K562 (cell line): ENCODE measurements around the gene MAP3K12. TPM values are rescaled to one million over a fixed set of nuclear protein-coding genes. Genes with fewer than 3 reads are reported as not detected.

ENCODE experiments used
- E2F3 ChIP-seq: fragments of 250-450 bp; sonication (Bioruptor Pico); IDR thresholded peaks from 2 replicates; pipeline ENCODE4 v1.4.0; 2020; ENCODE audit warnings: mild to moderate bottlenecking
- FOXA3 ChIP-seq, 2 experiments: fragments of 450-650 bp in 1 of 2; sonication (generic) in 1 of 2; formaldehyde crosslinking; IDR thresholded peaks in 1 of 2; conservative IDR thresholded peaks in 1 of 2; 2 replicates each; pipeline versions ENCODE4 v1.4.0 to v1.8.0; 2020 to 2022; ENCODE audit warnings: mild to moderate bottlenecking in 2 of 2, missing genetic modification reagents in 1 of 2
- KDM5B ChIP-seq: fragments of 200-600 bp; sonication (generic); IDR thresholded peaks from 2 replicates; pipeline ENCODE4 v1.6.1; 2012; ENCODE audit warnings: low read depth, mild to moderate bottlenecking, moderate library complexity, low read length, control low read depth, inconsistent platforms; ENCODE audit not compliant: insufficient replicate concordance
- NR2C1 ChIP-seq, 2 experiments: fragments of 450-650 bp; IDR thresholded peaks; 2 replicates each; pipeline ENCODE4 v1.6.1; 2017; ENCODE audit warnings: mild to moderate bottlenecking in 2 of 2, antibody characterized with exemption in 1 of 2, inconsistent platforms in 1 of 2, missing compliant biosample characterization in 1 of 2, missing genetic modification characterization in 1 of 2
- POLR2H ChIP-seq: IDR thresholded peaks from 2 replicates; pipeline ENCODE4 v1.6.1; 2016; ENCODE audit warnings: missing genetic modification characterization, low read depth, mild to moderate bottlenecking, control low read depth, missing compliant biosample characterization, moderate library complexity
- POU5F1 ChIP-seq: fragments of 150-350 bp; IDR thresholded peaks from 2 replicates; pipeline ENCODE4 v1.6.1; 2014; ENCODE audit warnings: borderline replicate concordance, low read length, low read depth, mild to moderate bottlenecking; ENCODE audit not compliant: partially characterized antibody
- RBM15 ChIP-seq: fragments of 200-400 bp; formaldehyde crosslinking; IDR thresholded peaks from 2 replicates; pipeline ENCODE4 v1.6.1; 2018; ENCODE audit warnings: mild to moderate bottlenecking, low read length, moderate library complexity; ENCODE audit not compliant: insufficient read depth
- RBM34 ChIP-seq: fragments of 200-400 bp; formaldehyde crosslinking; IDR thresholded peaks from 2 replicates; pipeline ENCODE4 v1.6.1; 2018; ENCODE audit warnings: low read length, borderline replicate concordance; ENCODE audit not compliant: insufficient read depth
- RHOXF2B ChIP-seq: fragments of 250-450 bp; sonication (Bioruptor Pico); conservative IDR thresholded peaks from 2 replicates; pipeline ENCODE4 v1.5.1; 2021
- TCF3 ChIP-seq: sonication (generic); formaldehyde crosslinking; IDR thresholded peaks from 2 replicates; pipeline ENCODE4 v1.4.0; 2020; ENCODE audit warnings: mild to moderate bottlenecking, missing genetic modification reagents
- TRIM28 ChIP-seq: fragments of 450-650 bp; IDR thresholded peaks from 2 replicates; pipeline ENCODE4 v1.6.1; 2017
- ZFP1 ChIP-seq: fragments of 450-650 bp; formaldehyde crosslinking; IDR thresholded peaks from 2 replicates; pipeline ENCODE4 v1.4.0; 2020; ENCODE audit warnings: mild to moderate bottlenecking, mixed read lengths
- ZKSCAN1 ChIP-seq: fragments of 150-350 bp; IDR thresholded peaks from 2 replicates; pipeline ENCODE4 v1.6.1; 2016; ENCODE audit warnings: low read depth, low read length
- ZNF232 ChIP-seq: sonication (generic); formaldehyde crosslinking; IDR thresholded peaks from 2 replicates; pipeline ENCODE4 v1.8.0; 2022; ENCODE audit warnings: mild to moderate bottlenecking, missing genetic modification reagents
- ZNF263 ChIP-seq: sonication (generic); formaldehyde crosslinking; IDR thresholded peaks from 2 replicates; pipeline ENCODE4 v1.8.0; 2022; ENCODE audit warnings: mild to moderate bottlenecking, missing genetic modification reagents, borderline replicate concordance
- ZNF644 ChIP-seq: fragments of 200-800 bp; sonication (Bioruptor generic); IDR thresholded peaks from 2 replicates; pipeline ENCODE4 v1.6.1; 2016; ENCODE audit warnings: low read depth, missing genetic modification characterization, missing compliant biosample characterization
- ZNF780A ChIP-seq: fragments of 250-450 bp; sonication (Bioruptor Pico); IDR thresholded peaks from 2 replicates; pipeline ENCODE4 v1.5.0; 2021; ENCODE audit warnings: mild to moderate bottlenecking
- ZNF830 ChIP-seq: fragments of 250-450 bp; sonication (Bioruptor Pico); IDR thresholded peaks from 2 replicates; pipeline ENCODE4 v1.5.0; 2021; ENCODE audit warnings: mild to moderate bottlenecking
- polyA plus RNA-seq, 8 experiments: library from polyadenylated mRNA; depleted of rRNA in 4 of 8; stranded (reverse) in 5 of 8; unstranded in 3 of 8; fragments of >200 nt; fragmentation: Nextera tagmentation in 2 of 8; fragmentation: Illumina TruSeq in 1 of 8; extraction: Ambion mirVana in 2 of 8; extraction: Trizol in 1 of 8; gene quantifications; 2 replicates each; pipeline versions ENCODE4 v1.2.1 to v1.2.3, GENCODE V29; 2011 to 2014; ENCODE audit warnings: inconsistent platforms in 1 of 8, missing spikeins in 1 of 8
- total RNA-seq, 7 experiments: library from RNA; depleted of rRNA in 6 of 7; stranded (reverse); fragments of >200 nt in 6 of 7; fragmentation: Illumina TruSeq in 2 of 7; extraction: Trizol in 2 of 7; gene quantifications; 2 replicates each; pipeline versions ENCODE4 v1.2.1 to v1.2.3, GENCODE V29; 2011 to 2021; ENCODE audit warnings: low replicate concordance in 1 of 7
- TF ChIP-seq, protein P1 (sequence below): fragments of 250-450 bp; sonication (Bioruptor Pico); IDR thresholded peaks from 2 replicates; pipeline ENCODE4 v1.8.0; 2021; ENCODE audit warnings: borderline replicate concordance, mild to moderate bottlenecking, moderate library complexity; ENCODE audit not compliant: poor library complexity, severe bottlenecking
- TF ChIP-seq, protein P2 (sequence below): fragments of 250-450 bp; sonication (Bioruptor Pico); IDR thresholded peaks from 2 replicates; pipeline ENCODE4 v1.8.0; 2021; ENCODE audit warnings: moderate library complexity, mild to moderate bottlenecking, inconsistent platforms
- TF ChIP-seq, protein P3 (sequence below): fragments of 450-650 bp; IDR thresholded peaks from 2 replicates; pipeline ENCODE4 v1.7.1; 2018; ENCODE audit warnings: mild to moderate bottlenecking, low read depth; ENCODE audit not compliant: partially characterized antibody
- TF ChIP-seq, protein P4 (sequence below): fragments of 450-650 bp; formaldehyde crosslinking; IDR thresholded peaks from 2 replicates; pipeline ENCODE4 v1.4.0; 2022; ENCODE audit warnings: missing genetic modification characterization

MAP3K12 gene
- total and polyA plus RNA-seq, 9 of the 15 experiments (the other 6 are each of a cell fraction or from before 2014, with no cell fraction given): 0.10 to 2.4 (median 1.6) TPM

DNA sequence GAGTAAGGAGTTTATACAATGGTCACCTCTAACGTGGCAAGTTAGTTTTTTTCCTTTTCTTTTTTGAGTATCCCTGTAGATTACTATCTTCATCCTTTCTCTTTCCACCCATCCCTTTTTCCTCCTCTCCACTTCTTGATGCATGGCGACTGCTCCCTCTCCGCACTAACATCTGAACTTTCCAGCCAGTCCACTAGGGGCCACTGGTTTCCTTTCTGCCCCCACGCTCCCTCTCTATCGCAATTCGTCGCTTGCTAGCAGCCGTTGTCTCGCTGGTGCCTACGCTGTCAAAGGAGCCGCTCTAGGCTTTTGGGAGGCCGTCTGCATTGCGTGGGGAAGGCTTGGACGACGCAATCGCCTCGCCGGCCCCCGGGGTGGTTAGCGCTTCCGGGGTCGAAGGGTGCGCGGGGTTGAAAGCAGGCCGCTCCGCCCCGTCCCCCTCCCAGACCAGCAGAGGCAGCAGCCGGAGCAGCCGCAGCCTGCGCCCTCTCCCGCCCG, 47.5 kb downstream of the MAP3K12 start, which contains the start of gene PCBP2 (continued):
- TF ChIP-seq, protein P1, sequence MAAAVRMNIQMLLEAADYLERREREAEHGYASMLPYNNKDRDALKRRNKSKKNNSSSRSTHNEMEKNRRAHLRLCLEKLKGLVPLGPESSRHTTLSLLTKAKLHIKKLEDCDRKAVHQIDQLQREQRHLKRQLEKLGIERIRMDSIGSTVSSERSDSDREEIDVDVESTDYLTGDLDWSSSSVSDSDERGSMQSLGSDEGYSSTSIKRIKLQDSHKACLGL: no peak
- TF ChIP-seq ZNF644 (tag) (no peak), E2F3 (CRISPR knock-in tag) (no peak), ZNF830 (CRISPR knock-in tag) (no peak), ZKSCAN1 (peak; percentile 81), ZFP1 (no peak), FOXA3 (CRISPR knock-in tag; conservative IDR thresholded peaks at IDR 0.05 in 1 of 2, IDR thresholded peaks at IDR 0.05 in 1 of 2) (no peak), POU5F1 (peak; percentile 47), RHOXF2B (CRISPR knock-in tag) (no peak), TRIM28 (peak; percentile 86; the same call in 1 of the 2 replicates), TCF3 (CRISPR knock-in tag) (peak; percentile 34; the same call in 1 of the 2 replicates), ZNF232 (CRISPR knock-in tag) (no peak), ZNF780A (no peak), ZNF263 (CRISPR knock-in tag) (no peak), RBM34 (no peak), KDM5B (peak; percentile 75), NR2C1 (IDR thresholded peaks at IDR 0.05) (peak; percentile 100), NR2C1 (tag; IDR thresholded peaks at IDR 0.05) (peak; percentile 100), RBM15 (no peak), POLR2H (peak; percentile 94)
- TF ChIP-seq, protein P2, sequence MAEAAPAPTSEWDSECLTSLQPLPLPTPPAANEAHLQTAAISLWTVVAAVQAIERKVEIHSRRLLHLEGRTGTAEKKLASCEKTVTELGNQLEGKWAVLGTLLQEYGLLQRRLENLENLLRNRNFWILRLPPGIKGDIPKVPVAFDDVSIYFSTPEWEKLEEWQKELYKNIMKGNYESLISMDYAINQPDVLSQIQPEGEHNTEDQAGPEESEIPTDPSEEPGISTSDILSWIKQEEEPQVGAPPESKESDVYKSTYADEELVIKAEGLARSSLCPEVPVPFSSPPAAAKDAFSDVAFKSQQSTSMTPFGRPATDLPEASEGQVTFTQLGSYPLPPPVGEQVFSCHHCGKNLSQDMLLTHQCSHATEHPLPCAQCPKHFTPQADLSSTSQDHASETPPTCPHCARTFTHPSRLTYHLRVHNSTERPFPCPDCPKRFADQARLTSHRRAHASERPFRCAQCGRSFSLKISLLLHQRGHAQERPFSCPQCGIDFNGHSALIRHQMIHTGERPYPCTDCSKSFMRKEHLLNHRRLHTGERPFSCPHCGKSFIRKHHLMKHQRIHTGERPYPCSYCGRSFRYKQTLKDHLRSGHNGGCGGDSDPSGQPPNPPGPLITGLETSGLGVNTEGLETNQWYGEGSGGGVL (CRISPR knock-in tag): no peak
- TF ChIP-seq, protein P3, sequence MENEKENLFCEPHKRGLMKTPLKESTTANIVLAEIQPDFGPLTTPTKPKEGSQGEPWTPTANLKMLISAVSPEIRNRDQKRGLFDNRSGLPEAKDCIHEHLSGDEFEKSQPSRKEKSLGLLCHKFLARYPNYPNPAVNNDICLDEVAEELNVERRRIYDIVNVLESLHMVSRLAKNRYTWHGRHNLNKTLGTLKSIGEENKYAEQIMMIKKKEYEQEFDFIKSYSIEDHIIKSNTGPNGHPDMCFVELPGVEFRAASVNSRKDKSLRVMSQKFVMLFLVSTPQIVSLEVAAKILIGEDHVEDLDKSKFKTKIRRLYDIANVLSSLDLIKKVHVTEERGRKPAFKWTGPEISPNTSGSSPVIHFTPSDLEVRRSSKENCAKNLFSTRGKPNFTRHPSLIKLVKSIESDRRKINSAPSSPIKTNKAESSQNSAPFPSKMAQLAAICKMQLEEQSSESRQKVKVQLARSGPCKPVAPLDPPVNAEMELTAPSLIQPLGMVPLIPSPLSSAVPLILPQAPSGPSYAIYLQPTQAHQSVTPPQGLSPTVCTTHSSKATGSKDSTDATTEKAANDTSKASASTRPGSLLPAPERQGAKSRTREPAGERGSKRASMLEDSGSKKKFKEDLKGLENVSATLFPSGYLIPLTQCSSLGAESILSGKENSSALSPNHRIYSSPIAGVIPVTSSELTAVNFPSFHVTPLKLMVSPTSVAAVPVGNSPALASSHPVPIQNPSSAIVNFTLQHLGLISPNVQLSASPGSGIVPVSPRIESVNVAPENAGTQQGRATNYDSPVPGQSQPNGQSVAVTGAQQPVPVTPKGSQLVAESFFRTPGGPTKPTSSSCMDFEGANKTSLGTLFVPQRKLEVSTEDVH: peak; percentile 93
- TF ChIP-seq, protein P4, sequence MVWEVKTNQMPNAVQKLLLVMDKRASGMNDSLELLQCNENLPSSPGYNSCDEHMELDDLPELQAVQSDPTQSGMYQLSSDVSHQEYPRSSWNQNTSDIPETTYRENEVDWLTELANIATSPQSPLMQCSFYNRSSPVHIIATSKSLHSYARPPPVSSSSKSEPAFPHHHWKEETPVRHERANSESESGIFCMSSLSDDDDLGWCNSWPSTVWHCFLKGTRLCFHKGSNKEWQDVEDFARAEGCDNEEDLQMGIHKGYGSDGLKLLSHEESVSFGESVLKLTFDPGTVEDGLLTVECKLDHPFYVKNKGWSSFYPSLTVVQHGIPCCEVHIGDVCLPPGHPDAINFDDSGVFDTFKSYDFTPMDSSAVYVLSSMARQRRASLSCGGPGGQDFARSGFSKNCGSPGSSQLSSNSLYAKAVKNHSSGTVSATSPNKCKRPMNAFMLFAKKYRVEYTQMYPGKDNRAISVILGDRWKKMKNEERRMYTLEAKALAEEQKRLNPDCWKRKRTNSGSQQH (CRISPR knock-in tag): no peak
